HG03196 (cell line): Measurements from ENCODE around the gene GNB3.

Experiments used
- ATAC-seq: cut with Tn5 transposase; IDR thresholded peaks from one replicate; pipeline ENCODE4 v1.9.1; 2021; ENCODE audit not compliant: unreplicated experiment

The GNB3 gene

DNA sequence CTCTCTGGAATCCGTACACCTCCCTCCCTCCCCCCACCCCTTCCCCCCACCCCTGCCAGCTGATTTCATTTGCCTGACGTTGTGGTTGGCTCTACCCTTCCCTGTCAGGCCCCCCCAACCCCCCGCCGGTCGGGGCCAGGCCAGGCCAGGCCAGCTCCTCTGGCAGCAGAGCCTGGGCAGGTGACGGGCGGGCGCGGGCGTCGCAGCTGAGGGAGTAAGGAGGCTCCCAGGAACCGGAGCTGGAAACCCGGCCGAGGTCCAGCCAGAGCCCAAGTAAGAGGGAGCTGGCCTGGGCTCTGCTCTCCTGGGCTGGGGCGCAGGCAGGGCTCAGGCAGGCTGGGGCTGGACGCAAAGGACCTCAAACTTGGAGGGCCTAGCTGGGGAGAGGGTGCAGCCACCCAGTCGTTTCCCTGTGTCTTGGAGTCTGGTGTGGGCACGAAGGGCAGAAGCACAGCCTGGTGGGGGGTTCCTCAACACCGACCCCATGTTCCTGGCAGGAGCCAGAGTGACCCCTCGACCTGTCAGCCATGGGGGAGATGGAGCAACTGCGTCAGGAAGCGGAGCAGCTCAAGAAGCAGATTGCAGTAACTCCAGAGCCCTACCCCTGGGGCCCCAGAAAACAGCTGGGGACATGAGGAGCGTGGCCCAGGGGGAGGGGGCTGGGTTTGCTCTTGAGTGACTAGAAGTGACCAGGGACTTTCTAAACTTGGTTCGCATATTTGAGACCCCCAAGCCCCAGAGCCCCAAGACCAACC is at the start of gene GNB3:
Gene GNB3, plus strand, starts transcription at position 165 of the 755 bp plus-strand sequence. Its CDS starts 363 bp downstream, at position 528.
- no peak for ATAC-seq

DNA sequence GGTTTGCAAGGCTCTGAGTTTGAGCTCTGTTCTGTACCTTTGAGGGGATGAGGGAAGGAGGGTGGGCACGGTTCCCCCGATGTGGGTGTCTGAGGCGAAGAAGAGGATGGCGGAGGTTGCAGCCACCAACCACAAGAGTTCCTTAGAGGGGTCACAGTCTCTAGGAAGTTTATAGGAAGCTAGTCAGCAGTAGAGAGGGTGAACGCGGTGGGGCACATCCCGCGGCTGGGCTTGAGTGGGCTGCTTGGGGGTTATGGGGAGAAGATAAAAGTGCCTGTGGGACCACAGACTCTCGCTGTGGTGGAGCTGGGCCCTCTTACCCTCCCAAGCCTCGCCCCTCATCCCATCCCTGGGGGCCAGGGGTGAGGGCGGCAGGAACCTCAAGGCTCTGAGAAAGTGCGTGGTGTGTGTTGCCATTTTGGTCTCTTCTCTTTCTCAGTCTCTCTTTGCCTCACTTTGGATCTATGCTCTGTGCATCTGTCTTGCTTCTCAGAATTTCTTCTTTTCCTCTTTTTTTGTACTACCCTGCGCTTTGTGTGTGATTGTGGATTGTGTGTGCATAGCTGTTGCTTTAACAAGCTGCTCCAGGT is 48.7 kb upstream of the GNB3 start:
- no peak for ATAC-seq

DNA sequence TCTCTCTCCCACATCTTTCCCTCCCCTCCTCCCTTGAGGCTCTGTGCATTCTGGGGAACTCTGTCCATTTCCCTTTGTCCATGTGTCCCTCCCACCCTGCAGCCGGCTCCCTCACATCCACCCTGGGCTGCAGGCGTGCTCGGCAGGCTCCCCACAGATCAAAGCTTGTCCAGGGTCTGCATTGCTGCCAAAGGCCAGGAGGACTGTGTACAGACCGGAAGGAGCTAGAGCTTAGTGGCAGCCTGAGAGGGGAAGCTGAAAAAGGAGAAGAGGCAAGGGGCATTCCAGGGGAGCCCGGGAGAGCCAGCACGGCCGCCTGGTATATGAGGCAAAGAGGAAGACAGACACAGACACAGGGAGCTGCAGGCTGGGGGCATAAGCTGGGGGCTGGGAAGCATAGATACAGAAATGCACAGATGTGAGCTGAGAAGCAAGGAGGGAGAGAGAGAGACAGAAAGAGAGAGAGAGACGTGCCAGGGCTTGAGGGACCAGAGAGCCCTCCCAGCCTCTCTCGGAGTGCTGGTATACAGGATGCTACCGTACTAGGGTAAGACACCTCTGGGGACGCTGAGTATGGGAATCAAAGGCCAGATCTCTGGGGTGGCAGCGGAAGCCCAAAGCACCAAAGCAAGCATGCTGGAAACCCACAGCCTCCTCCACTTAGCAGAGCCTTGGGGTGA is 48.1 kb upstream of the GNB3 start:
- no peak for ATAC-seq

DNA sequence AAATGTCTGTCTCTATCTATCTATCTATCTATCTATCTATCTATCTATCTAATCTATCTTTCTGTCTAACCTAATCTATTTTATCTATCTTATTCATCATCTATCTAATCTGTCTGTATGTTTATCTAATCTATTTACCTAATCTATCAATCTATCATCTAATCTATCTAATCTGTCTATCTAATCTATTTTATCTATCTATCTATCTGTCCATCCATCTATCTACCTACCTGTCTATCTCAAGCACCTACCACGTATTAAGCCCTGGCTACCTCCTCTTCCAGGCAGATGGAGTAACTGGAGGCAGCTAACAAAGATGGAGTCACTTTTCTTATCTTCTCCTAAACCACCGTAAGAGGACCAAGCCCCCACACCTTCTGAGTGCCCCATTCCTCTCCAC is 45.6 kb upstream of the GNB3 start:
- ATAC-seq: no peak

GRCh38 chr12:6796576-6796975 is 44.1 kb upstream of the GNB3 start:
- no peak for ATAC-seq

DNA sequence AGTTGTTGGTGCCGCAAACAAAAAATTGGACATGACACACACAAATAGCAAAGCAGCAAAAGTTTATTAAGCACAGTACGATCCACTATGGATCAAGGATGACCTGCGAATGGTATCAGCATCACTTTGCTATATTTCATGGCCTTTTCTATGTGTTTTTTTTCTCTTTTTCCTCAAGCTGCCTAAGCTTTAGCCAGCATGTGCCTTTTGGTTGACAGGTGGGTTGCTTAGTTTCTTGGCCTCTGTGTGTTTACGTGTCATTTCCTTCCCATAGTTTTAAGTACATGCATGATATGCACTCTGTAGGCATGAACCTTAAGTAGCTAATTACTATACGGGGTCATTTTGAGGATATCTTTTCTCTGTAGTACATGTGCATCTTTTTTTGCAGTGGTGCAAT is 41.6 kb upstream of the GNB3 start:
- no peak for ATAC-seq

DNA sequence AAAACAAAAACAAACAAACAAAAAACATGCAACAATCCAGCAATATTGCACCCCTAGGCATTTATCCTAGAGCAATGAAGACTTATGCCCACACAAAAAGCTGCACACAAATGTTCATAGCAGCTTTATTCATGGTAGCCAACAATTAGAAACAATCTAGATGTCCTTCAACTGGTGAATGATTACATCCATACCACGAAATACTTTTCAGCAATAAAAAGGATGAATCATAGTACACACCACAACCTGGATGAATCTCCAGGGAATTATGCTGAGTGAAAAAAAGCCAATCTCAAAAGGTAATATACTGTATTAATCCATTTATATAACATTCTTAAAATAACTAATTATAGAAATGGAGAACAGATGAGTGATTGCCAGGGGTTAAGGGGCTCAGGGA is 33.6 kb upstream of the GNB3 start:
- no peak for ATAC-seq

GRCh38 chr12:6809056-6809455 is 31.7 kb upstream of the GNB3 start:
- no peak for ATAC-seq

- no peak for ATAC-seq
These were observed 30.0 kb upstream of the GNB3 start for GRCh38 chr12:6810758-6811157.

GRCh38 chr12:6813363-6813762 is 27.4 kb upstream of the GNB3 start:
- ATAC-seq: no peak

- ATAC-seq: no peak
These were observed 24.1 kb upstream of the GNB3 start for GRCh38 chr12:6816598-6816997.

- ATAC-seq: no peak
These were observed 23.6 kb upstream of the GNB3 start for GRCh38 chr12:6817098-6817497.

- ATAC-seq: no peak
These were observed 23.0 kb upstream of the GNB3 start for GRCh38 chr12:6817662-6818157.

GRCh38 chr12:6818222-6818621 is 22.5 kb upstream of the GNB3 start:
- ATAC-seq: no peak

GRCh38 chr12:6818645-6819044 is 22.1 kb upstream of the GNB3 start:
- no peak for ATAC-seq

DNA sequence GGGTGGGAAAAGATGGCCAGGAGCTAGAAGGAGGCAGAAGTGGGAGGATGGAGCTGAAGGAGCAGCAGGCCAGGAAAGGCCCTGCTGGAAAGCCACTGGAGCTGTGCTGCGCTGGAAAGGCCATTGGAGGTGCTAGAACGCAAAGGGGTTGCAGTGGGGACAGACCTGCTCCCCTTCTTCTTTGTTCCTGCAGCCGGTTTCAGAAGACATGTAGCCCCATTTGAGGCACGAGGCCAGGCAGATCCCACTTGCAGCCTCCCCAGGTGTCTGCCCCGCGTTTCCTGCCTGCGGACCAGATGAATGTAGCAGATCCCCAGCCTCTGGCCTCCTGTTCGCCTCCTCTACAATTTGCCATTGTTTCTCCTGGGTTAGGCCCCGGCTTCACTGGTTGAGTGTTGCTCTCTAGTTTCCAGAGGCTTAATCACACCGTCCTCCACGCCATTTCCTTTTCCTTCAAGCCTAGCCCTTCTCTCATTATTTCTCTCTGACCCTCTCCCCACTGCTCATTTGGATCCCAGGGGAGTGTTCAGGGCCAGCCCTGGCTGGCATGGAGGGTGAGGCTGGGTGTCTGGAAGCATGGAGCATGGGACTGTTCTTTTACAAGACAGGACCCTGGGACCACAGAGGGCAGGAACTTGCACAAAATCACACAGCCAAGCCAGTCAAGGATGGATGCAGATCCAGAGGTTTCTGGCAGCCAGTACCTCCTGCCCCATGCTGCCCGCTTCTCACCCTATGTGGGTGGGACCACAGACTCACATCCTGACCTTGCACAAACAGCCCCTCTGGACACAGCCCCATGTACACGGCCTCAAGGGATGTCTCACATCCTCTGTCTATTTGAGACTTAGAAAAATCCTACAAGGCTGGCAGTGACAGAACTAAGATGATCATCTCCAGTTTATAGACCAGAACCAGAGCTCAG is 21.4 kb upstream of the GNB3 start:
- no peak for ATAC-seq

GRCh38 chr12:6820166-6820565 is 20.6 kb upstream of the GNB3 start:
- ATAC-seq: no peak

DNA sequence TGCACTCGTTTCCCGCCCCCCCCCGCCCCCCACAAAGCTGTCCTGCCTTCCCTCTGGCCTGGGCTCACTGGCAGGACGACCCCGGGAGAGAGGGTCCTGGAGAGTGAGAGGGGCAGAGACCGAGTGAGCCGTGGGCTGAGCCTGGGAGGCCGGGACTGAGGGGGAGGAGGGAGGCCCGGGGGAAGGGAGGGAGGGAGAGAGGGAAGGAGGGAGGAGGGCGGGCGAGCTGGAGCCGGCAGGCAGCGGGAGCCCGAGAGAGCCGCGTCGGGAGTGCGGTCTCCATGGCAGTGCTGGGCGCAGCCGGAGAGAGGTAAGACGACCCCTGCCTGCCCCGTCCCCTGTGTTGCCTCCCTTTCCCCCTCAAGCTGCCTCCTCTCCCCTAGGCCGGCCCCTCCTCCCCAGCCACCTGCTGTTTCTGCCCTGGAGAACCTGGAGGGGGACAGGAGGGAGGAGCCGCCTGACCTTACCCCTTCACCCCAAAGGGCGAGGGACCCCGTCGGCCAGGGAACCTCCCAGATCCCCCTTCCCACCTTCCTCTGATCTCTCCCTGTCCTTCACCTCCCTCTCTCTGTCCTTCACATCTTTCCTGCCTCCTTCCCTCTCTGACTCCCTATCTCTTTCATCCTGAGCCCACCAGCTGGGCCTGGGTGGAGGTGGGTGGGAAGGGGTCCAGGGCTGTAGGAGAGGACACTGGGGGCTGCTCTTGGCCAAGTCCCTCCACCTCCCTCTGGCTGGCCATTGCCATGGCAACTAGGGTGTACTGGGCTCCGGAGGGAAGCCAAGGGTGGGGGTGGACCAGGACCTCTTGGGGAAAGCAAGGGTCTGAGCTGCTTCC is 18.9 kb upstream of the GNB3 start, which contains the start of gene GPR162:
Gene GPR162, plus strand, starts transcription at position 231 of the 835 bp plus-strand sequence. CDS start 2,078 bp downstream, outside the sequence.
- no peak for ATAC-seq

- ATAC-seq: no peak
These were observed 18.1 kb upstream of the GNB3 start for GRCh38 chr12:6822426-6823135.
